ENCODE data around the gene ADPRH. TPM values are rescaled to one million over a fixed set of nuclear protein-coding genes. Genes with fewer than 3 reads are reported as not detected.

ADPRH gene
- total RNA-seq, 1 experiment from 2014 or later = 1.5 TPM

- no peak overlapping the region for H3K4me3 ChIP-seq (replicated peaks in 1 of 2; ENCODE audit: low read depth in 1 of 2, low read length in 2 of 2)
- H2AFZ ChIP-seq (ENCODE audit: low read depth, low read length, poor library complexity, severe bottlenecking) = no peak overlapping the region
- no peaks in the 10 kb centered on the region for H3K79me2 ChIP-seq (ENCODE audit: insufficient read depth, low read length)
- TF ChIP-seq EZH2 (IDR thresholded peaks at IDR 0.05) = no peak
- no peak for TF ChIP-seq EGR1 (IDR thresholded peaks at IDR 0.05; ENCODE audit: low read depth)
- no peak for TF ChIP-seq SIN3A (IDR thresholded peaks at IDR 0.05; ENCODE audit: low read depth)
- TF ChIP-seq JUND (IDR thresholded peaks at IDR 0.05) = no peak
- TF ChIP-seq EZH2phosphoT487 (IDR thresholded peaks at IDR 0.05; ENCODE audit: borderline replicate concordance) = no peak
- TF ChIP-seq RAD21 (IDR thresholded peaks at IDR 0.05; ENCODE audit: low read depth) = no peak
- TF ChIP-seq CEBPB (IDR thresholded peaks at IDR 0.05; ENCODE audit: low read depth) = no peak
- TF ChIP-seq, protein P1, sequence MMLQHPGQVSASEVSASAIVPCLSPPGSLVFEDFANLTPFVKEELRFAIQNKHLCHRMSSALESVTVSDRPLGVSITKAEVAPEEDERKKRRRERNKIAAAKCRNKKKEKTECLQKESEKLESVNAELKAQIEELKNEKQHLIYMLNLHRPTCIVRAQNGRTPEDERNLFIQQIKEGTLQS (IDR thresholded peaks at IDR 0.05) = no peak
- TF ChIP-seq ELF1 (IDR thresholded peaks at IDR 0.05; ENCODE audit: borderline replicate concordance, low read depth) = no peak
- no peak for TF ChIP-seq POLR2AphosphoS5 (IDR thresholded peaks at IDR 0.05; ENCODE audit: low read depth, low read length)
- no peak for TF ChIP-seq SP1 (IDR thresholded peaks at IDR 0.05; ENCODE audit: low read depth)
- TF ChIP-seq YY1 (IDR thresholded peaks at IDR 0.05; ENCODE audit: extremely low read depth, insufficient replicate concordance, low read depth, low read length) = no peak
- no peak for TF ChIP-seq ZFX (IDR thresholded peaks at IDR 0.05)
- TF ChIP-seq, protein P2, sequence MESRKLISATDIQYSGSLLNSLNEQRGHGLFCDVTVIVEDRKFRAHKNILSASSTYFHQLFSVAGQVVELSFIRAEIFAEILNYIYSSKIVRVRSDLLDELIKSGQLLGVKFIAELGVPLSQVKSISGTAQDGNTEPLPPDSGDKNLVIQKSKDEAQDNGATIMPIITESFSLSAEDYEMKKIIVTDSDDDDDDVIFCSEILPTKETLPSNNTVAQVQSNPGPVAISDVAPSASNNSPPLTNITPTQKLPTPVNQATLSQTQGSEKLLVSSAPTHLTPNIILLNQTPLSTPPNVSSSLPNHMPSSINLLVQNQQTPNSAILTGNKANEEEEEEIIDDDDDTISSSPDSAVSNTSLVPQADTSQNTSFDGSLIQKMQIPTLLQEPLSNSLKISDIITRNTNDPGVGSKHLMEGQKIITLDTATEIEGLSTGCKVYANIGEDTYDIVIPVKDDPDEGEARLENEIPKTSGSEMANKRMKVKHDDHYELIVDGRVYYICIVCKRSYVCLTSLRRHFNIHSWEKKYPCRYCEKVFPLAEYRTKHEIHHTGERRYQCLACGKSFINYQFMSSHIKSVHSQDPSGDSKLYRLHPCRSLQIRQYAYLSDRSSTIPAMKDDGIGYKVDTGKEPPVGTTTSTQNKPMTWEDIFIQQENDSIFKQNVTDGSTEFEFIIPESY (IDR thresholded peaks at IDR 0.05; ENCODE audit: extremely low read depth, insufficient replicate concordance, low read length) = no peak
- no peak for TF ChIP-seq SRF (IDR thresholded peaks at IDR 0.05; ENCODE audit: low read depth)
- no peak for TF ChIP-seq MAX (IDR thresholded peaks at IDR 0.05)
- TF ChIP-seq POLR2A (IDR thresholded peaks at IDR 0.05; ENCODE audit: borderline replicate concordance, extremely low read depth, insufficient read depth, insufficient read length) = no peak
- TF ChIP-seq CTCF (IDR thresholded peaks at IDR 0.05 in 2 of 3, conservative IDR thresholded peaks at IDR 0.05 in 1 of 3; ENCODE audit: borderline replicate concordance in 1 of 3, insufficient read depth in 1 of 3, low read depth in 2 of 3, low read length in 2 of 3) = no peak
- TF ChIP-seq CBX3 (IDR thresholded peaks at IDR 0.05; ENCODE audit: low read depth) = no peak
- TF ChIP-seq ZNF274 (IDR thresholded peaks at IDR 0.05; ENCODE audit: low read depth, low read length) = no peak
- H3K4me1 ChIP-seq (ENCODE audit: control insufficient read depth in 1 of 2, insufficient read depth in 2 of 2, low read length in 2 of 2) = no peaks in the 10 kb centered on the region
- no peaks in the 10 kb centered on the region for H4K20me1 ChIP-seq (ENCODE audit: insufficient read depth)
- no peak overlapping the region for H3K27ac ChIP-seq (ENCODE audit: low read depth, low read length)
- ChIA-PET CTCF (no interaction called here), POLR2A (no interaction called here), RAD21 (ENCODE audit: low non-redundant PET in 1 of 2, low total read pairs in 2 of 2, uncharacterized antibody in 2 of 2, unreplicated experiment in 2 of 2) (no interaction called here)
- DNase-seq (ENCODE audit: low read depth, low spot score) = no peak
- BruUV-seq (replicated peaks) = no TSS peak
- intact Hi-C loops (cut with micrococcal nuclease) = no loop called here
- H3K36me3 ChIP-seq (ENCODE audit: control insufficient read depth in 1 of 2, insufficient read depth in 2 of 2, low read length in 2 of 2) = no peaks in the 10 kb centered on the region
- H3K9me2 ChIP-seq (ENCODE audit: insufficient read depth) = no peaks in the 10 kb centered on the region
- H3K9me3 ChIP-seq (ENCODE audit: control insufficient read depth in 1 of 2, insufficient read depth in 1 of 2, low read depth in 1 of 2, low read length in 2 of 2) = no peaks in the 10 kb centered on the region
- no peak overlapping the region for H3K4me2 ChIP-seq (ENCODE audit: low read length)
- 0 out of 2 replicates have a peak, but pooled peaks cover 8% of the 10 kb centered on the region for H3K27me3 ChIP-seq (ENCODE audit: insufficient read depth, low read length)
- no peak overlapping the region for H3K9ac ChIP-seq (ENCODE audit: low read length)
- no peak for ATAC-seq
Measured at GRCh38 chr3:119586733-119587172, 7.5 kb downstream of the ADPRH start.

Measured in HCT116 (cell line).